HG02840 (cell line): ENCODE data around the gene EOLA2.
"Not testable (repeated sequence)": the region's sequence is repeated elsewhere in the genome, so short reads cannot be mapped to it uniquely, and the experiment has no call there.

Experiments used
- ATAC-seq: cut with Tn5 transposase; IDR thresholded peaks from one replicate; pipeline ENCODE4 v1.9.1; 2021; ENCODE audit warnings: mild to moderate bottlenecking, moderate library complexity, moderate number of reproducible peaks; ENCODE audit not compliant: unreplicated experiment, low FRiP score

Gene EOLA2

GRCh38 chrX:149933547-149933946 is 4.7 kb downstream of the EOLA2 start:
- not testable (repeated sequence) for ATAC-seq

DNA sequence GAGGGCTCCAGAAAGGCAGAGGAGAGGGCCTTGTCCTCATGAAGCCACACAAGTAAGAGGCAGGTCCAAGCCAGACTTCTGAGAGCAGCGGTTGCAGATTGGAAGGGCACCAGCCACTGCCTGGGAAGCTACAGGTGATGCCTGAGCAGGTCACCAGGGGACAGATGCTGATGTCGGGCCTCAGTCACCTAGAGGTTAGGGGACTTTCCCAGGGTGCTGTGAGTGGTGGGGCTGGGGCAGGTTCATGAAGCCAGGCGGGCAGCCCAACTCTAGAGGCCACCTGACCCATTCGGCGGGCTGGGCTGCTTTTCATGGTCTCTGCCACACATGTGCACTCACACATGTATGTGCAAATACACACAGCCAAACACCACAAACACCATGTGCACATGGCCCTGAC is 5.3 kb downstream of the EOLA2 start:
- ATAC-seq, result not testable (repeated sequence)

GRCh38 chrX:149932150-149932549 is 6.1 kb downstream of the EOLA2 start:
- ATAC-seq, result not testable (repeated sequence)

DNA sequence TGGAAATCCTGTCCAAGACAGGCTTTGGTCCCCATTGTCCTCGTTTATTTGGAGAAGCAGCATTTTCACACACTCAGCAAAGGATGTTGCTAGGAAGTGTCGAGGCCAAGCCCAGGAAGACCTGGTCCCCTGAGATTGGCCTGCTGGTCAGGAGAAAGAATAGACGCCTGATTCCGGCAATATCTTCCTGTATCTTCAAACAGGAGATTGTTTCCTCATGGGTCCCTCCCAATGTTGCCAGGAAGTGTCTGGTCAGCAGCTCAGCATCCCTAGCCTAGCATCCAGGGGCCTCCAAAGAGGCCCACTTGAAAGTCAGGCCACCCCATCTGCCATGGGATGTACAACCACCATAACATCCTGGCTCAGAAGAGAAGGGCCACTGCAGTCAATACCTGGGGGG is 6.9 kb downstream of the EOLA2 start:
- not testable (repeated sequence) for ATAC-seq

- ATAC-seq, result not testable (repeated sequence)
These were observed 8.9 kb downstream of the EOLA2 start, which contains the start of gene HSFX4 for GRCh38 chrX:149929400-149929799. HSFX4 (plus strand) TSS chrX:149929573; CDS start chrX:149929645, 72 bp downstream.

DNA sequence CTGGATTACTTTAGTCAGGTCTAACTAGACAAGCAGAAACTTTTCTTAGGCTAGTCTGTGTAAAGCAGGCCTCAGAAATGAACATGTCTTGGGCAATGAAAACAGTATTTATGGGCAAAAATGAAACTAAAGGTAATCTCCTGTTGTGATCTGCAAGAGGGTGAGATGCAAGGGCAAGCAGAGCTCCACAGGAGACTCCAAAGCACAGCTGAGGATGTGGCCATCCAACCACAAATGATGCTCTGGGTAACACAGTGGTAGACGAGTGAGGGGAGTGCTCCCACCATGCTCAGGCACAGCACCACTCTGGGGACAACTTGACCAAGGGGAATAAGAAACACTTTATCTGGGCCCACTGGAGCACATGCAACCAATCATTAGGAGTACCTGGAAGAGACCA is 9.7 kb downstream of the EOLA2 start:
- not testable (repeated sequence) for ATAC-seq

DNA sequence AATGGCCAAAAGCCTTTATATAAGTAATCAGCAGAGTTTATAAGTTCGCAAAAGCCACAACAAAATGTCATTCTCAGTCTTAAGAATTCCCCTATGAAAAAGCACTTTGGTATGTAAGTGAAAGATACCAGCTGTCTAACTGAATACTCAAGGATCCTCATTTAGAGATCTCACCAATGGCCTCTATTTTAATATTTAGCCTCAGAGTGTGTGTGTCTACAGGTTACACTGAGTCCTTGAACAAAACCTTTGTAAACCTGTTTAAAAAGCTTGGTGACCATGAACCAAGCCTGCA is 10.4 kb downstream of the EOLA2 start:
- ATAC-seq, result not testable (repeated sequence)

GRCh38 chrX:149927245-149927963 is 10.9 kb downstream of the EOLA2 start:
- ATAC-seq, result not testable (repeated sequence)

GRCh38 chrX:149924434-149924833 is 13.9 kb downstream of the EOLA2 start:
- ATAC-seq, result not testable (repeated sequence)

GRCh38 chrX:149923836-149924235 is 14.5 kb downstream of the EOLA2 start:
- ATAC-seq, result not testable (repeated sequence)

DNA sequence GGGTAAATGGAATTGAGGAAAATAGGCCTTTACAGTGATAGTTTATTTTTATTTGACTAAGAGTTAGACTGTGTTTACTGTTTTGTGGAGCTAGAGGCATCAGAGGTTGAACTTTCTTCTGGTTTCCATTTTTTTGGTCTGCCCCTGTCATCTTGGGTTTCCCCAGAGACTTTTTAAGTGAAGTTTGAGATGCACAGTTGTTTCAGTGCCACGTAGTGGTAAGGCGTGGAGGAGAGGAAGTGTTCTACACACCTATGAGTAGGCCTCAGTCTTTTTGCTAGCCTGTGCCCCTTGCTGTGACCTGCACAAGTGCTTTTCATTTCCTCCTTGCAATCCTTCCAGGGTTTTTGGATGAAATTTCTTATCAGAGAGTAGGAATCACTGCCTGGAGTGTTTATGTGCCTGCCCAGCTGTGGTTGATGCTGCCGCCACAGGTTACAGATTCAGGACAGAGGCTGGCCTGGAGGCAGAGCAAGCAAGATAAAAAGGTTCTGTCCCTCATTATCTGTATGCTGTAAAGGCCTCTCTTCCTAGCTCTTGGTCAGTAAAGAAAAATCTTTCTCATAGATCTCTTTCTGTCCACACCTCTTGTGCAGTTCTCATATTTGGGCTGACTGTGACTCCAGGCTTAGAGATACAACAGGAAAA is 21.4 kb downstream of the EOLA2 start:
- no peak for ATAC-seq

DNA sequence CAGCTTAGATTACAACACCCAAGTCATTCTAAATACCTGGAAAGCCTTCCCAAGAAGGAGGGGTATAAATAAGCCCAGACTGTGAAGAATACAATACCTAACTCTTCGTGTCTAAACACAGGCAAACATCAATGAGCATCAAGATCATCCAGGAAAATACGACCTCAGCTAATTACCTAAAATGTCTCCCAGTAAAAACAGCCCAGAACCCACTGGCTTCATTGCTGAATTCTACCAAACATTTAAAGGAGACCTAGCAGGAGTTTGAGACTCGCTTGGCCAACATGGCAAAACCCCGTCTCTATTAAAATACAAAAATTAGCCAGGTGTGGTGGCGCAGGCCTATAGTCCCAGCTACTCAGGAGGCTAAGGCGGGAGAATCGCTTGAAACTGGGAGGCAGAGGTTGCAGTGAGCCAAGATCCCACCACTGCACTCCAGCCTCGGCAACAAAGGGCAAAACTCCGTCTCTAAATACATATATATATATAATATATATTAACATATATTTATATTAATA is 28.1 kb downstream of the EOLA2 start:
- no peak for ATAC-seq

DNA sequence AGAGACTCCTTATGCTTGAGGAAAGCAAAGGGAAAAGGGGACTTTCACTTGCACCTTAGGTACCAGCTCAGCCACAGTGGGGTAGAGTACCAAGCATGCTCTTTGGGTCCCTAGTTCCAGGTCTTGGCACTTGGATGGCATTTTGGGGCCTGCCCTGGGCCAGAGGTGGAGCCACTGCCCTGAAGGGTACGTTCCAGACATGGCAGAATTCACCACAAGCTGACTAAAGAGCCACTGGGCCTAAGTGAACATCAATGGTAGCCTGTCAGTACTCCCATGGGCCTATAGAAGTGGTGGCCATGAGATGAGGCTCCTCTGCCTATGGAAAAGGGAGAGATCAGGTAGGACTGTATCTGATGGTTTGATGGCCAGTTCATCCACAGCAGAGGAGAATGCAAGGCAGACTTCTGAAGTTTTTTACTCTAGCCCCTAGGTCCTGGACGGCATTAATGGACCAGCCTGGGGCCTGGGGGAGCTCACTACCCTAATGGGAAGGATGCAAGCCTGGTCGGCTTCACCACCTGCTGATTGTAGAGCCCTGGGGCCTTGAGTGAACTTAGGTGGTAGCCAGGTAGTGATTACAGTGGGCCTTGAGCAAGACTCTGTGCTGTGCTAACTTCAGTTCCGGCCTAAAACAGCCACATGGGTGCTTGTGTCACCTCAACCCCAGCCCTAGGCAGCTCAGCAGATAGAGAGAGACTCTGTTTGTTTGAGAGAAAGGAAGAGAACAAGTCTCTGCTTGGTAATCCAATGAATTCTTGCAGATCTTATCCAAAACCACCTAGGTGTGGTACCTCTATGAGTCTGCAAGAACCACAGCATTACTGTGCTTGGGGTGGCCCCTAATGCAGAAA is 28.7 kb downstream of the EOLA2 start:
- ATAC-seq, result no peak

GRCh38 chrX:149908727-149909126 is 29.6 kb downstream of the EOLA2 start:
- no peak for ATAC-seq

DNA sequence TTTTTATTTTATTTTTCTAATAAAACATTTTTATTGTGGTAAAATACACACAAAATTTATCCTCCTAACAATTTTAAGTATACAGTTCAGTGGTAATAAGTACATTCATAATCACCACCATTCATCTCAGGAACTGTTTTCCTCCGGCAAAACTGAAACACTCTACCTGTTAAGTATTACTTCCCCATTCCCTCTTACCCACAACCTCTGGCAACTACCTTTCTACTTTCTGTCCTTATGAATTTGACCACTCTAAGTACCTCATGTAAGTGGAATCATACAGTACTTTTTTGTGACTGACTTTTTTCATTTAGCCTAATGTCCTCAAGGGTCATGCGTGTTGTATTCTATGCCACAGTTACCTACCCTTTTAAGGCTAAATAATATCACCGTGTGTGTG is 30.0 kb downstream of the EOLA2 start:
- no peak for ATAC-seq

DNA sequence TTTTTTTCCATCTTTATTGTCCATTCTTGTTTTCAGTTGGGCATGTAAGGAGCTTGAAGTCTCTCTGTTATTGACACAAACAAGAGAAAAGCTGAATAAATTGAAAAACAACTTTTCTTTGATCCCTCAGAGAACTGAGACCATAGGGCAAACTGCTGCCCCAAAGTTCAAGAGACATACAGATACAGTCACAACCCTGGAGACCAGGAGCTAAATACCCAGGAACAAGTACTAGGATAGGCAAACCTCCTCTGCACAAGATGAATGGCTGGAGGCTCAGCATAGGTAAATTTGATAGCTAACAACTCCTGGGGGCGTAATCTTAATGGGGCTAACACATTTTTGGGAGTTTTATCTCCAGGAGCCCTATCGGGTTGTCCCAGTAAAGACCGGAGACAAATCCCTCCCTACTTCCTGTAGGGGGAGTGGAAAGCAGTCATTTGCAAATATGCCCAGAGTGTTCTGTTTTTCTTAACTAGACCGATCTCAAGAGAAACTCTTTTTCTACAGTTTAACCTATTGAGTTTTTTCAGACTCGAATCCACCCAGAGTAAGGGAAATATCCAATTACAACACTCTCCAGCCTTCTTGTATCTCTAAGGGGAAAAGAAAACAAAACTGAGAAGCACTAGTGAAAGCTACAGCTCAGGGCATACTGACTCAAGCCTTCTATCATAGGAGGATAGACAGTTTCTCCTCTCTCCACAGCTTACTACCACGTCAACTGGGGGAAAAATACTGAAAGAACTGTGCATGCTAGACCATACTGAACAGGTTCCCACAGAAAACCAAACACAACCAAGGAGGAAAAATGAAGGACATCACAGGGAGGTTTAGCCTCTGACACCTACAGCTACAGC is 34.2 kb downstream of the EOLA2 start:
- no peak for ATAC-seq

DNA sequence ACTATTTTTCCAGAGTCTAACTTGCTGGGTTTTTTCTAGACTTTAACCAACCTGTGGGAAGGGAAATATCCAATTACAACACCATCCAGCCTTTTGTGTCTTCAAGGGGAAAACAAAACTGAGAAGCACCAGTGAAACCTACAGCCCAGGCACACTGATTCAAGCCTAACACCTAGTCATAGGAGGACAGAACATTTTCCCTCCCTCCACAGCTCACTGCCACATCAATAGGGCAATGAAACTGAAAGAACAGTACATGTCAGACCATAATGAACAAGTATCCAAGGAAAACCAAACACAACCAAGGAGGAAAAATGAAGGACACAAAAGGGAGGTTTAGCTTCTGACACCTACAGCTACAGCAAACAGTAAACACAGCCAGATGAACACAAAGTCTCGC is 39.7 kb downstream of the EOLA2 start:
- ATAC-seq, result no peak

DNA sequence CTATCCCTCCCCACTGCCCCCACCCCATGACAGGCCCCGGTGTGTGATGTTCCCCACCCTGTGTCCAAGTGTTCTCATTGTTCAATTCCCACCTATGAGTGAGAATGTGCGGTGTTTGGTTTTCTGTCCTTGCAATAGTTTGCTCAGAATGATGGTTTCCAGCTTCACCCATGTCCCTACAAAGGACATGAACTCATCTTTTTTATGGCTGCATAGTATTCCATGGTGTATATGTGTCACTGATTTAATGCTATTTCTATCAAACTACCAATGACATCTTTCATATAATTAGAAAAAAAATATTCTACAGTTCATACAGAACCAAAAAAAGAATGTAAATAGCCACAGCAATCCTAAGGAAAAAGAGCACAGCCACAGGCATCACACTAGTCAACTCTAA is 47.5 kb downstream of the EOLA2 start:
- ATAC-seq, result not testable (repeated sequence)
